SK-N-SH treated with all-trans-retinoic acid at 6 μM for 48 hours (cell line): ENCODE data around the gene CALN1.

ENCODE experiments used
- OSR1 ChIP-seq: fragments of 250-450 bp; sonication (Bioruptor Pico); IDR thresholded peaks from 2 replicates; pipeline ENCODE4 v1.8.0; 2022; ENCODE audit warnings: moderate library complexity, mild to moderate bottlenecking, inconsistent platforms
- RARB ChIP-seq: fragments of 250-450 bp; sonication (Bioruptor Pico); IDR thresholded peaks from 2 replicates; pipeline ENCODE4 v1.8.0; 2021; ENCODE audit warnings: mild to moderate bottlenecking, moderate library complexity
- TOX ChIP-seq: fragments of 250-450 bp; sonication (Bioruptor Pico); IDR thresholded peaks from 2 replicates; pipeline ENCODE4 v1.8.0; 2021; ENCODE audit warnings: mild to moderate bottlenecking, moderate library complexity, borderline replicate concordance
- ZC3H10 ChIP-seq: fragments of 250-450 bp; sonication (Bioruptor Pico); IDR thresholded peaks from 2 replicates; pipeline ENCODE4 v1.5.1; 2021; ENCODE audit warnings: mild to moderate bottlenecking, moderate library complexity
- ZFP3 ChIP-seq: fragments of 250-450 bp; sonication (Bioruptor Pico); IDR thresholded peaks from 2 replicates; pipeline ENCODE4 v1.5.0; 2020; ENCODE audit warnings: mild to moderate bottlenecking, moderate library complexity
- ZFP30 ChIP-seq: fragments of 450-650 bp; formaldehyde crosslinking; IDR thresholded peaks from 2 replicates; pipeline ENCODE4 v1.5.0; 2022; ENCODE audit warnings: mild to moderate bottlenecking, moderate library complexity
- TF ChIP-seq, protein P1 (sequence below): fragments of 250-450 bp; sonication (Bioruptor Pico); IDR thresholded peaks from 2 replicates; pipeline ENCODE4 v1.5.0; 2020; ENCODE audit warnings: mild to moderate bottlenecking, moderate library complexity
- TF ChIP-seq, protein P2 (sequence below): fragments of 250-450 bp; sonication (Bioruptor Pico); IDR thresholded peaks from 2 replicates; pipeline ENCODE4 v1.8.0; 2021; ENCODE audit warnings: low read depth, mild to moderate bottlenecking, moderate library complexity, borderline replicate concordance
- TF ChIP-seq, protein P3 (sequence below): fragments of 250-450 bp; sonication (Bioruptor Pico); IDR thresholded peaks from 2 replicates; pipeline ENCODE4 v1.8.0; 2020; ENCODE audit warnings: mild to moderate bottlenecking, moderate library complexity, borderline replicate concordance

DNA sequence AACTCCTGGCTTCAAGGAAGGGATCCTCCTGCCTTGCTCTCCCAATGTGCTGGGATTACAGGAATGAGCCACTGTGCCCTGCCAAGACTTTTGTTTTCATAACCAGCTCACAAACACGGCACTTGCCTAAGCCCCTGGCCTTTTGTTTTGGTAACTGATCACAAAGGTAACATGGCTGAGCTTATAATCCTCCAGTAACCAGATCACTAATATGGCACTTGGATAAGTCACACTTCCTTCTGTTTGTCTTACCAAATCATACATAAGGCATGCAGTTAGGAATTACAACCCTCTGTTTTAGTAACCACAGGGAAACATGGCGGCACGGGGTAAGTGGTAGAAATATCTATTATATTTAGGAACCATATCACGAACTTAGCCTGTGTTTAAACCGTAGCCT lies 577.1 kb downstream of the CALN1 start:
- no peak for TF ChIP-seq ZFP30
- TF ChIP-seq, protein P1, sequence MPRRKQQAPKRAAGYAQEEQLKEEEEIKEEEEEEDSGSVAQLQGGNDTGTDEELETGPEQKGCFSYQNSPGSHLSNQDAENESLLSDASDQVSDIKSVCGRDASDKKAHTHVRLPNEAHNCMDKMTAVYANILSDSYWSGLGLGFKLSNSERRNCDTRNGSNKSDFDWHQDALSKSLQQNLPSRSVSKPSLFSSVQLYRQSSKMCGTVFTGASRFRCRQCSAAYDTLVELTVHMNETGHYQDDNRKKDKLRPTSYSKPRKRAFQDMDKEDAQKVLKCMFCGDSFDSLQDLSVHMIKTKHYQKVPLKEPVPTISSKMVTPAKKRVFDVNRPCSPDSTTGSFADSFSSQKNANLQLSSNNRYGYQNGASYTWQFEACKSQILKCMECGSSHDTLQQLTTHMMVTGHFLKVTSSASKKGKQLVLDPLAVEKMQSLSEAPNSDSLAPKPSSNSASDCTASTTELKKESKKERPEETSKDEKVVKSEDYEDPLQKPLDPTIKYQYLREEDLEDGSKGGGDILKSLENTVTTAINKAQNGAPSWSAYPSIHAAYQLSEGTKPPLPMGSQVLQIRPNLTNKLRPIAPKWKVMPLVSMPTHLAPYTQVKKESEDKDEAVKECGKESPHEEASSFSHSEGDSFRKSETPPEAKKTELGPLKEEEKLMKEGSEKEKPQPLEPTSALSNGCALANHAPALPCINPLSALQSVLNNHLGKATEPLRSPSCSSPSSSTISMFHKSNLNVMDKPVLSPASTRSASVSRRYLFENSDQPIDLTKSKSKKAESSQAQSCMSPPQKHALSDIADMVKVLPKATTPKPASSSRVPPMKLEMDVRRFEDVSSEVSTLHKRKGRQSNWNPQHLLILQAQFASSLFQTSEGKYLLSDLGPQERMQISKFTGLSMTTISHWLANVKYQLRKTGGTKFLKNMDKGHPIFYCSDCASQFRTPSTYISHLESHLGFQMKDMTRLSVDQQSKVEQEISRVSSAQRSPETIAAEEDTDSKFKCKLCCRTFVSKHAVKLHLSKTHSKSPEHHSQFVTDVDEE (CRISPR knock-in tag) = no peak
- no peak for TF ChIP-seq OSR1 (CRISPR knock-in tag)
- TF ChIP-seq ZFP3 (CRISPR knock-in tag) = no peak
- TF ChIP-seq RARB (CRISPR knock-in tag) = no peak
- no peak for TF ChIP-seq ZC3H10 (CRISPR knock-in tag)
- TF ChIP-seq, protein P2, sequence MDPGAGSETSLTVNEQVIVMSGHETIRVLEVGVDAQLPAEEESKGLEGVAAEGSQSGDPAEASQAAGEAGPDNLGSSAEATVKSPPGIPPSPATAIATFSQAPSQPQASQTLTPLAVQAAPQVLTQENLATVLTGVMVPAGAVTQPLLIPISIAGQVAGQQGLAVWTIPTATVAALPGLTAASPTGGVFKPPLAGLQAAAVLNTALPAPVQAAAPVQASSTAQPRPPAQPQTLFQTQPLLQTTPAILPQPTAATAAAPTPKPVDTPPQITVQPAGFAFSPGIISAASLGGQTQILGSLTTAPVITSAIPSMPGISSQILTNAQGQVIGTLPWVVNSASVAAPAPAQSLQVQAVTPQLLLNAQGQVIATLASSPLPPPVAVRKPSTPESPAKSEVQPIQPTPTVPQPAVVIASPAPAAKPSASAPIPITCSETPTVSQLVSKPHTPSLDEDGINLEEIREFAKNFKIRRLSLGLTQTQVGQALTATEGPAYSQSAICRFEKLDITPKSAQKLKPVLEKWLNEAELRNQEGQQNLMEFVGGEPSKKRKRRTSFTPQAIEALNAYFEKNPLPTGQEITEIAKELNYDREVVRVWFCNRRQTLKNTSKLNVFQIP (CRISPR knock-in tag) = no peak
- TF ChIP-seq, protein P3, sequence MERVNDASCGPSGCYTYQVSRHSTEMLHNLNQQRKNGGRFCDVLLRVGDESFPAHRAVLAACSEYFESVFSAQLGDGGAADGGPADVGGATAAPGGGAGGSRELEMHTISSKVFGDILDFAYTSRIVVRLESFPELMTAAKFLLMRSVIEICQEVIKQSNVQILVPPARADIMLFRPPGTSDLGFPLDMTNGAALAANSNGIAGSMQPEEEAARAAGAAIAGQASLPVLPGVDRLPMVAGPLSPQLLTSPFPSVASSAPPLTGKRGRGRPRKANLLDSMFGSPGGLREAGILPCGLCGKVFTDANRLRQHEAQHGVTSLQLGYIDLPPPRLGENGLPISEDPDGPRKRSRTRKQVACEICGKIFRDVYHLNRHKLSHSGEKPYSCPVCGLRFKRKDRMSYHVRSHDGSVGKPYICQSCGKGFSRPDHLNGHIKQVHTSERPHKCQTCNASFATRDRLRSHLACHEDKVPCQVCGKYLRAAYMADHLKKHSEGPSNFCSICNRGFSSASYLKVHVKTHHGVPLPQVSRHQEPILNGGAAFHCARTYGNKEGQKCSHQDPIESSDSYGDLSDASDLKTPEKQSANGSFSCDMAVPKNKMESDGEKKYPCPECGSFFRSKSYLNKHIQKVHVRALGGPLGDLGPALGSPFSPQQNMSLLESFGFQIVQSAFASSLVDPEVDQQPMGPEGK (CRISPR knock-in tag) = no peak
- no peak for TF ChIP-seq TOX (CRISPR knock-in tag)
